H7 (cell line): ENCODE results near the gene ELOVL6. TPM values are rescaled to one million over a fixed set of nuclear protein-coding genes. Genes with fewer than 3 reads are reported as not detected.
"Not testable (repeated sequence)": the region's sequence is repeated elsewhere in the genome, so short reads cannot be mapped to it uniquely, and the experiment has no call there.

Experiments used
- DNase-seq: peaks from one replicate; pipeline ENCODE4 v3.0.0; 2012
- H3K27me3 ChIP-seq: 2 replicates; pipeline ENCODE4 v1.6.0; 2011; ENCODE audit warnings: mild to moderate bottlenecking, low read length; ENCODE audit not compliant: control insufficient read depth, insufficient read depth
- H3K36me3 ChIP-seq: replicated peaks from 2 replicates; pipeline ENCODE4 v1.5.1; 2011; ENCODE audit warnings: low read length; ENCODE audit not compliant: control insufficient read depth, insufficient read depth
- H3K4me3 ChIP-seq: 2 replicates; pipeline ENCODE4 v1.5.1; 2011; ENCODE audit warnings: low read depth, mild to moderate bottlenecking, control low read depth, low read length, moderate library complexity; ENCODE audit not compliant: insufficient read depth
- total RNA-seq: library from RNA; depleted of rRNA; stranded (reverse); fragments of >200 nt; shearing (Covaris generic); gene quantifications from 2 replicates; pipeline ENCODE4 v1.2.3, GENCODE V29; 2014

The ELOVL6 gene
- total RNA-seq, 1 experiment from 2014 or later: 22.8 TPM

- no peaks in the 10 kb centered on the region for H3K27me3 ChIP-seq
- peaks cover 1% of the 10 kb centered on the region for H3K36me3 ChIP-seq
- DNase-seq: no peak
- H3K4me3 ChIP-seq: no peak overlapping the region
Observed at GRCh38 chr4:110109455-110109854, 89.0 kb downstream of the ELOVL6 start.

- Histone ChIP-seq H3K27me3 (no peaks in the 10 kb centered on the region), H3K36me3 (peaks cover 1% of the 10 kb centered on the region), H3K4me3 (no peak overlapping the region)
- no peak for DNase-seq
Observed at GRCh38 chr4:110108960-110109359, 89.5 kb downstream of the ELOVL6 start.

- H3K27me3 ChIP-seq: no peaks in the 10 kb centered on the region
- H3K36me3 ChIP-seq: peaks cover 1% of the 10 kb centered on the region
- no peak overlapping the region for H3K4me3 ChIP-seq
- no peak for DNase-seq
Observed at GRCh38 chr4:110108422-110108821, 90.0 kb downstream of the ELOVL6 start.

GRCh38 chr4:110107866-110108265 lies 90.5 kb downstream of the ELOVL6 start:
- Histone ChIP-seq H3K27me3 (no peaks in the 10 kb centered on the region), H3K4me3 (no peak overlapping the region), H3K36me3 (peaks cover 1% of the 10 kb centered on the region)
- DNase-seq: no peak

GRCh38 chr4:110106931-110107296 lies 91.5 kb downstream of the ELOVL6 start:
- H3K27me3 ChIP-seq: no peaks in the 10 kb centered on the region
- DNase-seq: no peak
- H3K36me3 ChIP-seq: peaks cover 1% of the 10 kb centered on the region
- H3K4me3 ChIP-seq: no peak overlapping the region

GRCh38 chr4:110104661-110105060 lies 93.8 kb downstream of the ELOVL6 start:
- no peak for DNase-seq
- peaks cover 1% of the 10 kb centered on the region for H3K36me3 ChIP-seq
- H3K27me3 ChIP-seq: no peaks in the 10 kb centered on the region
- no peak overlapping the region for H3K4me3 ChIP-seq

- Histone ChIP-seq H3K27me3 (no peaks in the 10 kb centered on the region), H3K4me3 (no peak overlapping the region), H3K36me3 (no peaks in the 10 kb centered on the region; the same call in none of the 2 replicates)
- DNase-seq: no peak
Observed at GRCh38 chr4:110099638-110100037, 98.8 kb downstream of the ELOVL6 start.

GRCh38 chr4:110096405-110096804 lies 102.0 kb downstream of the ELOVL6 start:
- no peak overlapping the region for H3K4me3 ChIP-seq

GRCh38 chr4:110092646-110093045 lies 105.8 kb downstream of the ELOVL6 start:
- Histone ChIP-seq H3K27me3 (no peaks in the 10 kb centered on the region), H3K36me3 (no peaks in the 10 kb centered on the region), H3K4me3 (no peak overlapping the region)
- DNase-seq: no peak

More at GRCh38 chr4:110096405-110096804, 102.0 kb downstream of the ELOVL6 start:
- Histone ChIP-seq H3K27me3 (no peaks in the 10 kb centered on the region), H3K36me3 (no peaks in the 10 kb centered on the region)
- DNase-seq: no peak

GRCh38 chr4:110091434-110092140 lies 106.8 kb downstream of the ELOVL6 start:
- no peak for DNase-seq
- Histone ChIP-seq H3K27me3 (no peaks in the 10 kb centered on the region), H3K4me3 (no peak overlapping the region), H3K36me3 (no peaks in the 10 kb centered on the region)

GRCh38 chr4:110088670-110089069 lies 109.7 kb downstream of the ELOVL6 start:
- H3K36me3 ChIP-seq: no peaks in the 10 kb centered on the region
- H3K4me3 ChIP-seq: no peak overlapping the region
- no peaks in the 10 kb centered on the region for H3K27me3 ChIP-seq
- no peak for DNase-seq

- Histone ChIP-seq H3K4me3 (no peak overlapping the region), H3K36me3 (no peaks in the 10 kb centered on the region), H3K27me3 (no peaks in the 10 kb centered on the region)
- DNase-seq: no peak
Observed at GRCh38 chr4:110087070-110087708, 111.2 kb downstream of the ELOVL6 start.

- Histone ChIP-seq H3K36me3 (no peaks in the 10 kb centered on the region), H3K27me3 (no peaks in the 10 kb centered on the region), H3K4me3 (no peak overlapping the region)
- DNase-seq: no peak
Observed at GRCh38 chr4:110085131-110085530, 113.3 kb downstream of the ELOVL6 start.

GRCh38 chr4:110084154-110084553 lies 114.3 kb downstream of the ELOVL6 start:
- H3K36me3 ChIP-seq: no peaks in the 10 kb centered on the region
- H3K4me3 ChIP-seq: no peak overlapping the region
- no peaks in the 10 kb centered on the region for H3K27me3 ChIP-seq
- DNase-seq: no peak

- not testable (repeated sequence) for H3K36me3 ChIP-seq, DNase-seq, H3K4me3 ChIP-seq, H3K27me3 ChIP-seq
Observed at GRCh38 chr4:110078148-110078547, 120.3 kb downstream of the ELOVL6 start.
